T-helper 1 cell (primary cell): ENCODE results near the gene C4orf50.

ENCODE experiments used
- DNase-seq, 5 donors: peaks; one replicate each; pipeline ENCODE4 v3.0.0-alpha.2; 2012 to 2020

Gene C4orf50

GRCh38 chr4:5991405-5991804 is 26.8 kb downstream of the C4orf50 start:
- DNase-seq, result no peak

DNA sequence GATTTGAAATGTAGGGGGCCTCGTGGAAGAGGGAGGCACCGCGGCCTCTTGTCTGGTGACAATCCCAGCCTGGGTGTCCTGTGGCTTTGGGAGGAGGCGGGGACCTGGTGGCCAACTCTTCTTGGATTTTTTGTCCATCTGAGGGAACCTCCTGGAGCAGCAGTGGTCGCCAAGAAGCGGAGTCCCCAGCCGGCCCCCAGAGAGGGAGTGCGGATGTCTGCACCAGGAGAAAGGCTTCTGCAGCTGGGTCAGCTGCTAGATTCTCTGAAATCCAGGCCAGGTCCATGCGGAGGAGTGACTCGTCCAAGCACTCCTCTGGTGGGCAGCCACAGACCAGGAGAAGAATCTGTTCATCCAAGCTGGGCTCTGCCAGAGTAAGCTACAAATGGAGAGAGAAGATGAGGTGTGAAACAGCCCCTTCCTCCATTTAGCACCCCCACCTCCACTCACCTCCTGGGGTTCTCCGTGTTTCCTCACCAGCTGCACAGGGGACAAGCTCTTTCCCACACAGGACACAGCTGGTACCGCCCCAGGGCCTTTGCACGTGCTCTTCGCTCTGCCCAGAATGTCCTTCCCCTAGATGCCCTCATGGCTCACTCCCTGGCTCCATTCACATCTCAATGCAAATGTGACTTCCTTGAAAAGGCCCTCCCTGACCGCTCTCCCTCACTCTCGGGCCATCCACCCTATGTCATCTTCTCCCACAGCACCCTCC is 27.6 kb downstream of the C4orf50 start:
- DNase-seq, result no peak

- no peak for DNase-seq
These were observed 28.7 kb downstream of the C4orf50 start for GRCh38 chr4:5989236-5990225.

GRCh38 chr4:5988086-5988845 is 30.0 kb downstream of the C4orf50 start:
- DNase-seq, result no peak

DNA sequence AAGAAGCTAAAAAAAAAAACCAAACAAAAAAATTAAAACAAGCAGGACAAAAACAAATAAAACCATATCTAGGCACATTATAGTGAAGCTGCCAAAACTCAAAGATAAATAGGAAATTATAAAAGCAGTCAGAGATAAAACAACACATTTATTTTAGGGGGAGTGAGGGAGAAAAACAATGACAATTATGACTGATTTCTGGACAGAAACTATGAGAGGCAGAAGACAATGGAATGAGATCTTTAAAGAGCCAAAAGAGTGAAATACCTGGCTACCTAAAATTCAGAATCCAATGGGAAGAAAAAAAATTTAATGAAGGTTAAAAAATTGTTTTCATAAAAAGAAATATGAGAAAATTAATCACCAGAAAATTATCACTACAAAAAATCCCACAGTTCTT is 33.4 kb downstream of the C4orf50 start:
- DNase-seq, result no peak

GRCh38 chr4:5982156-5982973 is 35.9 kb downstream of the C4orf50 start:
- no peak for DNase-seq

- no peak for DNase-seq
These were observed 37.6 kb downstream of the C4orf50 start for GRCh38 chr4:5980436-5981155.

DNA sequence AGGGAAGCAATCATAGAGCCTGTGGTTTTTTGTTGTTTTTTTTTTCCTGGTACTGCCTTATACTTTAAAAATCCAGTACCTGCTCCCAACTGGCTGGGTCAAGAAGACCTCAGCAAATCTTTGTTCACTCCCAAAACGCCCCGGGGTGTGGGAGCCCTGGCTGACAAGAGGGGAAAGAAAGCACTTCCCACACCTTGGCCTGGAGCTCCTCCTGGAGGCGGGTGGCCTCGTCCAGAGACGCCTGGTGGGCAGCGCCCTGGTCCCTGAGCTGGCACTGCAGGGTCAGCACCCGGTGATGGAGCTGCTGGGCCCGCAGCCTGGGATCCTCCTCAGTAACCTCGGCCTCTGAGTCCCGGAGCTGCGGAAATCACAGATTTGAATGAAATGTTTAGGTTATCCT is 38.2 kb downstream of the C4orf50 start:
- DNase-seq, result no peak

DNA sequence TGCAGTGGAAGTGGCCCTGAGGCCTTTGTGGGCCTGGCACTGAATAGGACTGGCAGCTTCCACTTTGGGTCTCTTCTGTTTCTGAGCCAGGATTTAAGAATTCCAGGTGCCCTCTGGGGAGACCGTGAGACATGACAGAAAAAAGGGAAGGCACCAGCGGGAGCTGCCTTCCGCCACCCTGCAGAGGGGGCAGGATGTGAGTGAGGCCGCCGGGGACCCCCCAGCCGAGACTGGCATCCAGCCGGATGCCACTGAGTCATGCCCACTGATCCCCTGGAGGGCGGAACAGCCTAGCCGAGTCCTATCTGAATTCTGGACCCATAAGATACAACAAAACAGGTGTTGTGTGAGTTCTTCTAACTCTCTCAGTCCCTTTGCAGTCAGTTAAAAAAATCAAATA is 41.3 kb downstream of the C4orf50 start:
- no peak for DNase-seq

GRCh38 chr4:5976431-5976830 is 41.8 kb downstream of the C4orf50 start:
- DNase-seq, result no peak

DNA sequence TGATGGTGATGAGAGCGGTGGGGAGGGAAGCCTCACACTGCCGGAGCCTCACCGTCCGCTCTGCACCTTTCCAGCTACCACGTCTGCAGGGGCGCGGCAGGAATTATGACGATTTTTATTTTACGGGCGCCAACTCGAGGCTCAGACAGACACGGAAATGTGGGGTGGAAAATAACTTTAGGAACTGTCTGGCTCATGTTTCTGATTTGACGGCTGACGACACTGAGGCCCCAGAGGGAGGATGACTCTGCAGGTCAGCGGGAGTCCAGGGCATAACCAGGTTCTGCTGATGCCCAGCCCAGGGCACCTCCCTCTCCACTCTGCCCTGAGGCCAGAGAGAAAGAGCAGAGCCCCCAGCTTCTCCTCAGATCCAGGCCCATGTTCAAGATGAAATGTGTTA is 43.9 kb downstream of the C4orf50 start:
- DNase-seq, result no peak

- DNase-seq, result no peak
These were observed 44.6 kb downstream of the C4orf50 start for GRCh38 chr4:5973486-5974220.

GRCh38 chr4:5973033-5973432 is 45.2 kb downstream of the C4orf50 start:
- no peak for DNase-seq

DNA sequence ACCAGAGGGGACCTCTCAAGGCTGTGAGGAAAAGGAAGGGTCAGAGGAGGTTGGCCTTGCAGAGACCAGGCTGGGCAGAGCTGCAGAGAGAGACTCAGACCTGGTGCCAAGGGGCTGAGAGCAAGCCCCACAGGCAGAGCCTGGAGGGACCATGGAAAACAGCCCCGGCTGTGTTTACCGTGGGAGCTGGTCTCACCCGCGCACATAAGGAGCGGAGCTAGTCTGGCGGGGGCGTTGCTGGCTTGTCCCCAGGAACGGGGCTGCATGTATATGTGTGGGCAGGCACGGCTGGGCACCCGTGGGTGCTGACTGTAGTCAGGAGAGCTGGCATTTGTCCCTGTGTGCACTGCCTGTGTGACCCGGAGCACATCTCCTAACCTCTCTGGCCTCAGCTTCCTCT is 45.7 kb downstream of the C4orf50 start:
- DNase-seq, result no peak

DNA sequence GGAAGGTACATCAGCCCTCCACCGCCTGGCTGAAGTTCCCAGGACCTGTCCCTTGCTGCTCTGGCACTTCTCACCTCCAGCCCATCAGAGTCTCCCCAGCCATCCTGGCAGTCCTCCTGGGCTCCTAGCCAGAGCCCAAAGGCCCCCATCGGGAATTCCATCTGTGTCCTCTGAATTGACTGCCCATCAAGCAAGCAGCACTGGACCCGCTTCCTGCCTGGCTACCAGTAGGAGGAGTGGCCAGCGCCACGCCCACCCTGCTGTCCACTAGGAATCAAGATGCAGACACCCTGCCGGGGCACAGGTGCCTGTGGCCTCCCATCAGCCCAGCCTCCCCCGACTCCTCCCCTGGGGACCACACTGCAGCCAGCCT is 47.2 kb downstream of the C4orf50 start:
- no peak for DNase-seq

GRCh38 chr4:5970381-5971077 is 47.7 kb downstream of the C4orf50 start:
- DNase-seq, result no peak

GRCh38 chr4:5969777-5970176 is 48.5 kb downstream of the C4orf50 start:
- no peak for DNase-seq

GRCh38 chr4:5969336-5969735 is 48.9 kb downstream of the C4orf50 start:
- DNase-seq, result no peak

DNA sequence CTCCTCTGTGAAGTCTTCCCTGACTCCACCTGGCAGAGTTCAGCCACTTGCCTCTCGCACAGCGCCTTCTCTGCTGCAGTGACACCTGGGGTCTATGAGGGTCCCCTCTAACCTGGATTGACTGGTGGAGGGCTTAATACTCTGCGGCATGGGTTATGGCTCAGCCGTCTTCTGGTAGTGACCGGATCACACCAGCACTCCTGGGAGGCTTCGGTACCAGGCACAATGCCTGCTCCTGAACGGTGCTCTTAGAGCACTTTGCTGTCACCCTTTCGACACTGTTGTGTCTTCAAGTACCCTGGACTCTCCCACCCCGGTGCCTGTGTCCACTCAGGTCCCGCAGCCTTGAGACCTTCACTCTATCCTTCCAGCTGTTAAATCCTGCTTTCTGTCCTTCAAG is 50.0 kb downstream of the C4orf50 start:
- no peak for DNase-seq

GRCh38 chr4:5967783-5968182 is 50.4 kb downstream of the C4orf50 start:
- no peak for DNase-seq
